ENCODE measurements around the gene ROBO1.

DNA sequence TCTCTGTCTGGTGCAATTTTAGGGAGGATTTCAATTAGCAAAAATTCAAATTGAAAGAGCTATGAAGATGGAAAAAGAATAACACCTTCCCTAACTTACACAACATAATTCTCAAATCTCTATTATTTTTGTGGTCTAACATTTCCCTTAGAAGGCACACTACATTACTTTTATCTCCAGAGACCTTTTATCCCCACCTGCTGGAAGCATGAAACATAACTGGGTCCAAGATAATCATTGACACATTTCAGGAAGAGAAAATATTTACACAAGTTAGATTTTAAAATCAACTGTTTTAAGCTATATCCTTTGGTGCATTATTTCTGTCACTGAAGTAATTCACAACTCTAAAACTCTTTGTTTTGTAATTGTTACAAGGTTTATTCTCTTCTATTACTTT is 779.5 kb downstream of the ROBO1 start:
- no peak for TF ChIP-seq POLR2A (IDR thresholded peaks at IDR 0.05)
- TF ChIP-seq, protein P1, sequence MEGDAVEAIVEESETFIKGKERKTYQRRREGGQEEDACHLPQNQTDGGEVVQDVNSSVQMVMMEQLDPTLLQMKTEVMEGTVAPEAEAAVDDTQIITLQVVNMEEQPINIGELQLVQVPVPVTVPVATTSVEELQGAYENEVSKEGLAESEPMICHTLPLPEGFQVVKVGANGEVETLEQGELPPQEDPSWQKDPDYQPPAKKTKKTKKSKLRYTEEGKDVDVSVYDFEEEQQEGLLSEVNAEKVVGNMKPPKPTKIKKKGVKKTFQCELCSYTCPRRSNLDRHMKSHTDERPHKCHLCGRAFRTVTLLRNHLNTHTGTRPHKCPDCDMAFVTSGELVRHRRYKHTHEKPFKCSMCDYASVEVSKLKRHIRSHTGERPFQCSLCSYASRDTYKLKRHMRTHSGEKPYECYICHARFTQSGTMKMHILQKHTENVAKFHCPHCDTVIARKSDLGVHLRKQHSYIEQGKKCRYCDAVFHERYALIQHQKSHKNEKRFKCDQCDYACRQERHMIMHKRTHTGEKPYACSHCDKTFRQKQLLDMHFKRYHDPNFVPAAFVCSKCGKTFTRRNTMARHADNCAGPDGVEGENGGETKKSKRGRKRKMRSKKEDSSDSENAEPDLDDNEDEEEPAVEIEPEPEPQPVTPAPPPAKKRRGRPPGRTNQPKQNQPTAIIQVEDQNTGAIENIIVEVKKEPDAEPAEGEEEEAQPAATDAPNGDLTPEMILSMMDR (IDR thresholded peaks at IDR 0.05): peak in 3 of 6 experiments; percentile 26 to 42 (median 33)

All from thyroid gland (tissue), 4 donors.